ENCODE results near the gene ASB14. TPM values are rescaled to one million over a fixed set of nuclear protein-coding genes. Genes with fewer than 3 reads are reported as not detected.
"Not testable (repeated sequence)": the region's sequence is repeated elsewhere in the genome, so short reads cannot be mapped to it uniquely, and the experiment has no call there.

The ASB14 gene
- not detected for total RNA-seq
- under 1 TPM; 0.20 to 0.65 (median 0.27) TPM for polyA plus RNA-seq

GRCh38 chr3:57292159-57292896 is at the start of gene ASB14:
Gene ASB14, minus strand, starts transcription at chr3:57292685. Its CDS starts 652 bp downstream, at chr3:57292033.
- Mint-ChIP-seq H3K4me1 (no peaks in the 10 kb centered on the region), H3K27me3 (peaks cover 23% of the 10 kb centered on the region), H3K4me3 (no peak within 1 kb of the TSS), H3K9me3 (peaks cover 0 to 1% (median 0%) of the 10 kb centered on the region in 7 donors), H3K36me3 (no peaks in the 10 kb centered on the region), H3K27ac (no peak within 1 kb of the TSS)
- H3K9me3 ChIP-seq (ENCODE audit: control insufficient read depth in 2 of 2, low read length in 2 of 2) = no peaks in the 10 kb centered on the region
- no peak for DNase-seq
- H3K27me3 ChIP-seq (ENCODE audit: control insufficient read depth, insufficient read depth, low read length) = peaks cover 5% of the 10 kb centered on the region
- H3K27ac ChIP-seq (ENCODE audit: insufficient read depth, low read length, poor library complexity, severe bottlenecking) = no peak within 1 kb of the TSS
- H3K4me1 ChIP-seq (ENCODE audit: control insufficient read depth, insufficient read depth, low read length, poor library complexity, severe bottlenecking) = no peaks in the 10 kb centered on the region
- no peaks in the 10 kb centered on the region for H3K36me3 ChIP-seq (ENCODE audit: control insufficient read depth, insufficient read depth, low read length)
- ATAC-seq (ENCODE audit: low read depth in 2 of 2) = no peak
- H3K4me3 ChIP-seq (ENCODE audit: low read depth, low read length) = no peak within 1 kb of the TSS

GRCh38 chr3:57339071-57339642 is 46.7 kb upstream of the ASB14 start:
- not testable (repeated sequence) for DNase-seq; H3K27me3 ChIP-seq (ENCODE audit: control insufficient read depth, insufficient read depth, low read length); H3K36me3 Mint-ChIP-seq; H3K27ac Mint-ChIP-seq; H3K4me1 Mint-ChIP-seq; H3K4me3 ChIP-seq (ENCODE audit: low read depth, low read length); H3K36me3 ChIP-seq (ENCODE audit: control insufficient read depth, insufficient read depth, low read length); H3K9me3 ChIP-seq (ENCODE audit: control insufficient read depth in 2 of 2, low read length in 2 of 2); ATAC-seq (ENCODE audit: low read depth in 2 of 2); H3K4me3 Mint-ChIP-seq; H3K27ac ChIP-seq (ENCODE audit: insufficient read depth, low read length, poor library complexity, severe bottlenecking); H3K9me3 Mint-ChIP-seq; H3K4me1 ChIP-seq (ENCODE audit: control insufficient read depth, insufficient read depth, low read length, poor library complexity, severe bottlenecking)
- H3K27me3 Mint-ChIP-seq = peaks cover 28% of the 10 kb centered on the region

- not testable (repeated sequence) for H3K4me3 Mint-ChIP-seq; ATAC-seq (ENCODE audit: low read depth in 2 of 2); H3K27me3 ChIP-seq (ENCODE audit: control insufficient read depth, insufficient read depth, low read length); H3K36me3 Mint-ChIP-seq; DNase-seq; H3K9me3 Mint-ChIP-seq; H3K27ac ChIP-seq (ENCODE audit: insufficient read depth, low read length, poor library complexity, severe bottlenecking); H3K27ac Mint-ChIP-seq; H3K36me3 ChIP-seq (ENCODE audit: control insufficient read depth, insufficient read depth, low read length); H3K9me3 ChIP-seq (ENCODE audit: control insufficient read depth in 2 of 2, low read length in 2 of 2); H3K4me1 Mint-ChIP-seq; H3K4me1 ChIP-seq (ENCODE audit: control insufficient read depth, insufficient read depth, low read length, poor library complexity, severe bottlenecking); H3K4me3 ChIP-seq (ENCODE audit: low read depth, low read length)
- H3K27me3 Mint-ChIP-seq = peaks cover 25% of the 10 kb centered on the region
Observed at GRCh38 chr3:57338272-57339070, 46.0 kb upstream of the ASB14 start.

GRCh38 chr3:57335283-57335938 is 42.9 kb upstream of the ASB14 start:
- H3K9me3 ChIP-seq (ENCODE audit: control insufficient read depth in 2 of 2, low read length in 2 of 2) = no peaks in the 10 kb centered on the region
- H3K27ac ChIP-seq (ENCODE audit: insufficient read depth, low read length, poor library complexity, severe bottlenecking) = no peak overlapping the region
- no peak overlapping the region for H3K4me3 ChIP-seq (ENCODE audit: low read depth, low read length)
- H3K27me3 ChIP-seq (ENCODE audit: control insufficient read depth, insufficient read depth, low read length) = peaks cover 8% of the 10 kb centered on the region
- H3K27ac Mint-ChIP-seq = no peak overlapping the region
- no peak for DNase-seq
- H3K4me3 Mint-ChIP-seq = no peak overlapping the region
- H3K9me3 Mint-ChIP-seq = peaks cover 0 to 11% (median 0%) of the 10 kb centered on the region in 7 donors
- H3K27me3 Mint-ChIP-seq = peaks cover 26% of the 10 kb centered on the region
- H3K36me3 ChIP-seq (ENCODE audit: control insufficient read depth, insufficient read depth, low read length) = no peaks in the 10 kb centered on the region
- no peaks in the 10 kb centered on the region for H3K4me1 ChIP-seq (ENCODE audit: control insufficient read depth, insufficient read depth, low read length, poor library complexity, severe bottlenecking)
- no peaks in the 10 kb centered on the region for H3K4me1 Mint-ChIP-seq
- H3K36me3 Mint-ChIP-seq = no peaks in the 10 kb centered on the region
- no peak for ATAC-seq (ENCODE audit: low read depth in 2 of 2)

GRCh38 chr3:57331078-57331610 is 38.7 kb upstream of the ASB14 start:
- H3K27ac ChIP-seq (ENCODE audit: insufficient read depth, low read length, poor library complexity, severe bottlenecking) = no peak overlapping the region
- H3K4me1 ChIP-seq (ENCODE audit: control insufficient read depth, insufficient read depth, low read length, poor library complexity, severe bottlenecking) = no peaks in the 10 kb centered on the region
- ATAC-seq (ENCODE audit: low read depth in 2 of 2) (no peak), DNase-seq (no peak)
- Mint-ChIP-seq H3K36me3 (no peaks in the 10 kb centered on the region), H3K4me1 (no peaks in the 10 kb centered on the region), H3K27me3 (peaks cover 20% of the 10 kb centered on the region), H3K9me3 (peaks cover 0 to 4% (median 0%) of the 10 kb centered on the region in 7 donors), H3K27ac (no peak overlapping the region), H3K4me3 (no peak overlapping the region)
- no peaks in the 10 kb centered on the region for H3K36me3 ChIP-seq (ENCODE audit: control insufficient read depth, insufficient read depth, low read length)
- peaks cover 8% of the 10 kb centered on the region for H3K27me3 ChIP-seq (ENCODE audit: control insufficient read depth, insufficient read depth, low read length)
- H3K9me3 ChIP-seq (ENCODE audit: control insufficient read depth in 2 of 2, low read length in 2 of 2) = no peaks in the 10 kb centered on the region
- H3K4me3 ChIP-seq (ENCODE audit: low read depth, low read length) = no peak overlapping the region

GRCh38 chr3:57326498-57326897 is 34.0 kb upstream of the ASB14 start:
- H3K9me3 Mint-ChIP-seq; H3K9me3 ChIP-seq (ENCODE audit: control insufficient read depth in 2 of 2, low read length in 2 of 2); H3K27ac Mint-ChIP-seq; H3K27me3 ChIP-seq (ENCODE audit: control insufficient read depth, insufficient read depth, low read length); H3K4me3 ChIP-seq (ENCODE audit: low read depth, low read length); H3K36me3 ChIP-seq (ENCODE audit: control insufficient read depth, insufficient read depth, low read length); H3K4me3 Mint-ChIP-seq; H3K4me1 ChIP-seq (ENCODE audit: control insufficient read depth, insufficient read depth, low read length, poor library complexity, severe bottlenecking); H3K4me1 Mint-ChIP-seq; H3K27ac ChIP-seq (ENCODE audit: insufficient read depth, low read length, poor library complexity, severe bottlenecking); DNase-seq; H3K36me3 Mint-ChIP-seq; ATAC-seq (ENCODE audit: low read depth in 2 of 2): not testable (repeated sequence)
- H3K27me3 Mint-ChIP-seq = peaks cover 12% of the 10 kb centered on the region

- peaks cover 29% of the 10 kb centered on the region for H3K27me3 Mint-ChIP-seq
- Histone ChIP-seq H3K4me3 (ENCODE audit: low read depth, low read length) (no peak overlapping the region), H3K36me3 (ENCODE audit: control insufficient read depth, insufficient read depth, low read length) (no peaks in the 10 kb centered on the region), H3K4me1 (ENCODE audit: control insufficient read depth, insufficient read depth, low read length, poor library complexity, severe bottlenecking) (no peaks in the 10 kb centered on the region), H3K27ac (ENCODE audit: insufficient read depth, low read length, poor library complexity, severe bottlenecking) (no peak overlapping the region), H3K27me3 (ENCODE audit: control insufficient read depth, insufficient read depth, low read length) (peaks cover 9% of the 10 kb centered on the region), H3K9me3 (ENCODE audit: control insufficient read depth in 2 of 2, low read length in 2 of 2) (peaks cover 0 to 3% of the 10 kb centered on the region in 2 experiments)
- no peak for ATAC-seq (ENCODE audit: low read depth in 2 of 2)
- no peaks in the 10 kb centered on the region for H3K36me3 Mint-ChIP-seq
- DNase-seq = no peak
- H3K27ac Mint-ChIP-seq = no peak overlapping the region
- H3K9me3 Mint-ChIP-seq = peaks cover 0 to 4% (median 0%) of the 10 kb centered on the region in 7 donors
- H3K4me1 Mint-ChIP-seq = no peaks in the 10 kb centered on the region
- no peak overlapping the region for H3K4me3 Mint-ChIP-seq
Observed at GRCh38 chr3:57314204-57314603, 21.7 kb upstream of the ASB14 start.

All from CD4-positive, CD25-positive, alpha-beta regulatory T cell (primary cell).